K562 (cell line): ENCODE data around the gene LRP6. TPM values are rescaled to one million over a fixed set of nuclear protein-coding genes. Genes with fewer than 3 reads are reported as not detected.

Experiments used
- ATAC-seq: fragments of 200-7000 bp; cut with Tn5 transposase; 3 replicates; pipeline ENCODE4 v1.9.1; 2020; ENCODE audit warnings: moderate library complexity
- BruUV-seq: library from RNA; stranded (reverse); fragments of 400-500 nt; replicated peaks from 2 replicates; lab custom pipeline; 2021; lab: Mats Ljungman, UMichigan
- CTCF ChIA-PET: fragments of 300-600 bp; formaldehyde crosslinking; extraction: SDS; loops from one replicate; lab custom pipeline; 2021; ENCODE audit warnings: low intra/inter-chr PET ratio; lab: Yijun Ruan, JAX
- POLR2A ChIA-PET: fragments of 300-600, 350-650 bp; sonication (Branson Sonifier 250); formaldehyde crosslinking; extraction: SDS; loops from one replicate; lab custom pipeline; 2021; ENCODE audit warnings: antibody characterized with exemption, inconsistent platforms; lab: Yijun Ruan, JAX
- DNase-seq, 4 experiments: peaks; one replicate each; pipeline versions ENCODE4 v3.0.0 to v3.0.0-alpha.2; 2011 to 2018; ENCODE audit warnings: low spot score in 3 of 4, mixed read lengths in 3 of 4; ENCODE audit errors: extremely low read depth in 1 of 4
- FAIRE-seq: peaks from 2 replicates; lab custom pipeline; 2011; peaks lifted over from hg19 to GRCh38; lab: Jason Lieb, UNC
- H2AFZ ChIP-seq: 2 replicates; pipeline ENCODE4 v1.6.0; 2011; ENCODE audit warnings: low read depth, low read length, control low read depth, inconsistent platforms
- H3K27ac ChIP-seq: fragments of 200-600 bp; 3 replicates; pipeline ENCODE4 v1.8.0; 2011; ENCODE audit warnings: low read depth, mild to moderate bottlenecking, control low read depth, inconsistent platforms, low read length, moderate library complexity, mixed read lengths; ENCODE audit errors: extremely low read depth
- H3K27me3 ChIP-seq, 2 experiments: fragments of 300-600 bp in 1 of 2; 2 replicates in 1 of 2; 3 replicates in 1 of 2; pipeline versions ENCODE4 v1.6.0 to v1.8.0; 2011; ENCODE audit warnings: inconsistent platforms in 2 of 2, low read length in 2 of 2, mild to moderate bottlenecking in 1 of 2, mixed read lengths in 1 of 2, moderate library complexity in 1 of 2; ENCODE audit not compliant: control insufficient read depth in 2 of 2, insufficient read depth in 2 of 2
- H3K36me3 ChIP-seq: fragments of 300-600 bp; 3 replicates; pipeline ENCODE4 v1.8.0; 2011; ENCODE audit warnings: mild to moderate bottlenecking, low read length, inconsistent platforms; ENCODE audit not compliant: control insufficient read depth, insufficient read depth
- H3K4me1 ChIP-seq, 2 experiments: fragments of 200-600 bp in 1 of 2; replicated peaks in 1 of 2; 2 replicates in 1 of 2; 3 replicates in 1 of 2; pipeline versions ENCODE4 v1.5.1 to v1.8.0; 2011; ENCODE audit warnings: inconsistent platforms in 2 of 2, low read length in 2 of 2, mild to moderate bottlenecking in 1 of 2, mixed read lengths in 1 of 2, moderate library complexity in 1 of 2; ENCODE audit not compliant: control insufficient read depth in 2 of 2, insufficient read depth in 2 of 2
- H3K4me2 ChIP-seq: 2 replicates; pipeline ENCODE4 v1.6.1; 2011; ENCODE audit warnings: low read length, control low read depth, inconsistent platforms, mixed read lengths; ENCODE audit not compliant: insufficient read depth
- H3K4me3 ChIP-seq: fragments of 200-600 bp; sonication (generic), shearing (Covaris generic); 2 replicates; pipeline ENCODE4 v1.5.1; 2016; ENCODE audit warnings: control low read depth, inconsistent platforms
- H3K79me2 ChIP-seq: fragments of 200-600 bp; 3 replicates; pipeline ENCODE4 v1.8.0; 2011; ENCODE audit warnings: low read length, inconsistent platforms; ENCODE audit not compliant: control insufficient read depth, insufficient read depth
- H3K9ac ChIP-seq, 2 experiments: 2 replicates each; pipeline versions ENCODE4 v1.6.0 to v1.6.1; 2011; ENCODE audit warnings: low read depth in 2 of 2, low read length in 2 of 2, control low read depth in 1 of 2, inconsistent platforms in 1 of 2, mild to moderate bottlenecking in 1 of 2, mixed read lengths in 1 of 2; ENCODE audit not compliant: insufficient read depth in 1 of 2
- H3K9me1 ChIP-seq: one replicate; pipeline ENCODE4 v1.6.0; 2011; ENCODE audit warnings: inconsistent platforms, mild to moderate bottlenecking, low read length, moderate library complexity; ENCODE audit not compliant: control insufficient read depth, insufficient read depth
- H3K9me3 ChIP-seq: replicated peaks from 2 replicates; pipeline ENCODE4 v1.5.1; 2011; ENCODE audit warnings: low read depth, low read length, inconsistent platforms; ENCODE audit not compliant: control insufficient read depth, insufficient read depth
- H4K20me1 ChIP-seq: replicated peaks from 2 replicates; pipeline ENCODE4 v1.6.1; 2011; ENCODE audit warnings: low read length, inconsistent platforms, mixed read lengths; ENCODE audit not compliant: control insufficient read depth, insufficient read depth
- CEBPB ChIP-seq: fragments of 450-650 bp; IDR thresholded peaks from 2 replicates; pipeline ENCODE4 v1.6.1; 2016; ENCODE audit warnings: missing genetic modification characterization, missing compliant biosample characterization
- ILK ChIP-seq: fragments of 450-650 bp; IDR thresholded peaks from 2 replicates; pipeline ENCODE4 v1.6.1; 2016; ENCODE audit warnings: missing genetic modification characterization, low read depth, mild to moderate bottlenecking, missing compliant biosample characterization, moderate library complexity, borderline replicate concordance
- KDM5B ChIP-seq: fragments of 200-600 bp; sonication (generic); IDR thresholded peaks from 2 replicates; pipeline ENCODE4 v1.6.1; 2012; ENCODE audit warnings: low read depth, mild to moderate bottlenecking, moderate library complexity, low read length, control low read depth, inconsistent platforms; ENCODE audit not compliant: insufficient replicate concordance
- MLX ChIP-seq, 2 experiments: fragments of 450-650 bp in 1 of 2; sonication (generic) in 1 of 2; formaldehyde crosslinking; conservative IDR thresholded peaks; 2 replicates each; pipeline versions ENCODE4 v1.4.0 to v1.8.1; 2020 to 2022; ENCODE audit warnings: mild to moderate bottlenecking in 1 of 2, missing genetic modification reagents in 1 of 2
- NCOA2 ChIP-seq, 2 experiments: fragments of 450-650 bp; IDR thresholded peaks; 2 replicates each; pipeline ENCODE4 v1.6.1; 2018; ENCODE audit warnings: mild to moderate bottlenecking in 2 of 2, moderate library complexity in 1 of 2; ENCODE audit not compliant: partially characterized antibody in 2 of 2
- PTRF ChIP-seq: fragments of 450-650 bp; IDR thresholded peaks from 2 replicates; pipeline ENCODE4 v1.6.1; 2016; ENCODE audit warnings: mild to moderate bottlenecking, missing genetic modification characterization, missing compliant biosample characterization
- RERE ChIP-seq: sonication (generic); formaldehyde crosslinking; IDR thresholded peaks from 2 replicates; pipeline ENCODE4 v1.8.0; 2023; ENCODE audit warnings: missing genetic modification reagents, mild to moderate bottlenecking, borderline replicate concordance
- SRSF7 ChIP-seq: fragments of 200-400 bp; formaldehyde crosslinking; optimal IDR thresholded peaks from 2 replicates; pipeline ENCODE3; 2017; ENCODE audit warnings: mild to moderate bottlenecking, low read depth, low read length
- ZNF263 ChIP-seq: sonication (generic); formaldehyde crosslinking; IDR thresholded peaks from 2 replicates; pipeline ENCODE4 v1.8.0; 2022; ENCODE audit warnings: mild to moderate bottlenecking, missing genetic modification reagents, borderline replicate concordance
- ZNF583 ChIP-seq: fragments of 250-450 bp; sonication (Bioruptor Pico); IDR thresholded peaks from 2 replicates; pipeline ENCODE4 v1.4.0; 2020
- in situ Hi-C: fragments of 300-500 bp; cut with MboI; formaldehyde crosslinking; loops from 4 replicates; pipeline ENCODE4 v1.15.0; 2018; ENCODE audit warnings: inconsistent platforms, mixed read lengths
- intact Hi-C: fragments of 100-400 bp; cut with micrococcal nuclease; formaldehyde crosslinking; loops from 2 replicates; pipeline ENCODE4 v1.14.2; 2022
- polyA plus RNA-seq, 8 experiments: library from polyadenylated mRNA; depleted of rRNA in 4 of 8; stranded (reverse) in 5 of 8; unstranded in 3 of 8; fragments of >200 nt; fragmentation: Nextera tagmentation in 2 of 8; fragmentation: Illumina TruSeq in 1 of 8; extraction: Ambion mirVana in 2 of 8; extraction: Trizol in 1 of 8; gene quantifications; 2 replicates each; pipeline versions ENCODE4 v1.2.1 to v1.2.3, GENCODE V29; 2011 to 2014; ENCODE audit warnings: inconsistent platforms in 1 of 8, missing spikeins in 1 of 8
- total RNA-seq, 7 experiments: library from RNA; depleted of rRNA in 6 of 7; stranded (reverse); fragments of >200 nt in 6 of 7; fragmentation: Illumina TruSeq in 2 of 7; extraction: Trizol in 2 of 7; gene quantifications; 2 replicates each; pipeline versions ENCODE4 v1.2.1 to v1.2.3, GENCODE V29; 2011 to 2021; ENCODE audit warnings: low replicate concordance in 1 of 7
- TF ChIP-seq, protein P1 (sequence below): fragments of 200-400 bp; formaldehyde crosslinking; IDR thresholded peaks from 2 replicates; pipeline ENCODE4 v1.6.1; 2017; ENCODE audit warnings: mild to moderate bottlenecking, low read depth, low read length, moderate library complexity

Gene LRP6
- total and polyA plus RNA-seq, 9 of the 15 experiments (the other 6 are each of a cell fraction or from before 2014, with no cell fraction given) = 3.0 to 17.0 (median 10.8) TPM

DNA sequence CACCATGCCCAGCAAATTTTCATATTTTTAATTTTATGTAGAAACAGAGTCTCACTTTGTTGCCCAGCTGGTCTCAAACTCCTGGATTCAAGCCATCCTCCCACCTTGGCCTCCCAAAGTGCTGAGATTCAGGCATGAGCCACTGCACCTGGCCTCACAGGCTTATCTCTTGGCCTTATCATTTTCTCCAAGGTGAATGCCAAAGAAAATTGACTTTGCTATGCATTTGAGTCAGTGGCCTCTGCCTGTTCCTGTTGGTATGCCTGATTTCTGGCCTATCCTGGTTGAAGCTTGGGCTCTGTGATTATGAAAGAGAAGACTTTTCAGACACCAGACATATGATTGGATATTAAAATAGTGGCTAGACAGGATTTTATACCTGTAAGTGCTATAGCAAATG, 49.0 kb upstream of the LRP6 start:
- Histone ChIP-seq H3K4me2 (no peak overlapping the region), H3K4me1 (no peaks in the 10 kb centered on the region), H4K20me1 (no peaks in the 10 kb centered on the region), H3K4me3 (no peak overlapping the region), H3K27me3 (no peaks in the 10 kb centered on the region), H2AFZ (no peak overlapping the region), H3K27ac (no peak overlapping the region), H3K9me1 (no peaks in the 10 kb centered on the region), H3K36me3 (no peaks in the 10 kb centered on the region), H3K79me2 (no peaks in the 10 kb centered on the region), H3K9me3 (no peaks in the 10 kb centered on the region), H3K9ac (no peak overlapping the region)
- no peak for DNase-seq
- ATAC-seq = no peak
- FAIRE-seq = no peak
- intact Hi-C loops (no loop called here), in situ Hi-C loops (no loop called here)
- CTCF ChIA-PET = no interaction called here
- BruUV-seq = no TSS peak
- POLR2A ChIA-PET = no interaction called here
- TF ChIP-seq CEBPB = no peak
- TF ChIP-seq, protein P1, sequence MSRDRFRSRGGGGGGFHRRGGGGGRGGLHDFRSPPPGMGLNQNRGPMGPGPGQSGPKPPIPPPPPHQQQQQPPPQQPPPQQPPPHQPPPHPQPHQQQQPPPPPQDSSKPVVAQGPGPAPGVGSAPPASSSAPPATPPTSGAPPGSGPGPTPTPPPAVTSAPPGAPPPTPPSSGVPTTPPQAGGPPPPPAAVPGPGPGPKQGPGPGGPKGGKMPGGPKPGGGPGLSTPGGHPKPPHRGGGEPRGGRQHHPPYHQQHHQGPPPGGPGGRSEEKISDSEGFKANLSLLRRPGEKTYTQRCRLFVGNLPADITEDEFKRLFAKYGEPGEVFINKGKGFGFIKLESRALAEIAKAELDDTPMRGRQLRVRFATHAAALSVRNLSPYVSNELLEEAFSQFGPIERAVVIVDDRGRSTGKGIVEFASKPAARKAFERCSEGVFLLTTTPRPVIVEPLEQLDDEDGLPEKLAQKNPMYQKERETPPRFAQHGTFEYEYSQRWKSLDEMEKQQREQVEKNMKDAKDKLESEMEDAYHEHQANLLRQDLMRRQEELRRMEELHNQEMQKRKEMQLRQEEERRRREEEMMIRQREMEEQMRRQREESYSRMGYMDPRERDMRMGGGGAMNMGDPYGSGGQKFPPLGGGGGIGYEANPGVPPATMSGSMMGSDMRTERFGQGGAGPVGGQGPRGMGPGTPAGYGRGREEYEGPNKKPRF = no peak
- no peak for TF ChIP-seq MLX (CRISPR knock-in tag; conservative IDR thresholded peaks at IDR 0.05)
- TF ChIP-seq ILK (tag) = no peak
- TF ChIP-seq ZNF263 (CRISPR knock-in tag) = no peak
- TF ChIP-seq PTRF (tag) = no peak
- TF ChIP-seq KDM5B = no peak
- TF ChIP-seq ZNF583 = no peak
- no peak for TF ChIP-seq SRSF7
- TF ChIP-seq NCOA2 (IDR thresholded peaks at IDR 0.05; ENCODE audit: partially characterized antibody in 2 of 2) = no peak
- no peak for TF ChIP-seq RERE (CRISPR knock-in tag)
